GM18907 (cell line): ENCODE measurements around the gene TPSG1.
"Not testable (repeated sequence)": the region's sequence is repeated elsewhere in the genome, so short reads cannot be mapped to it uniquely, and the experiment has no call there.

ENCODE experiments used
- ATAC-seq: cut with Tn5 transposase; IDR thresholded peaks from one replicate; pipeline ENCODE4 v1.9.1; 2021; ENCODE audit warnings: mild to moderate bottlenecking, moderate library complexity; ENCODE audit not compliant: unreplicated experiment

The TPSG1 gene

GRCh38 chr16:1232049-1232748 is 7.1 kb upstream of the TPSG1 start:
- ATAC-seq, result not testable (repeated sequence)

- not testable (repeated sequence) for ATAC-seq
Measured at GRCh38 chr16:1231301-1231700, 6.2 kb upstream of the TPSG1 start.

DNA sequence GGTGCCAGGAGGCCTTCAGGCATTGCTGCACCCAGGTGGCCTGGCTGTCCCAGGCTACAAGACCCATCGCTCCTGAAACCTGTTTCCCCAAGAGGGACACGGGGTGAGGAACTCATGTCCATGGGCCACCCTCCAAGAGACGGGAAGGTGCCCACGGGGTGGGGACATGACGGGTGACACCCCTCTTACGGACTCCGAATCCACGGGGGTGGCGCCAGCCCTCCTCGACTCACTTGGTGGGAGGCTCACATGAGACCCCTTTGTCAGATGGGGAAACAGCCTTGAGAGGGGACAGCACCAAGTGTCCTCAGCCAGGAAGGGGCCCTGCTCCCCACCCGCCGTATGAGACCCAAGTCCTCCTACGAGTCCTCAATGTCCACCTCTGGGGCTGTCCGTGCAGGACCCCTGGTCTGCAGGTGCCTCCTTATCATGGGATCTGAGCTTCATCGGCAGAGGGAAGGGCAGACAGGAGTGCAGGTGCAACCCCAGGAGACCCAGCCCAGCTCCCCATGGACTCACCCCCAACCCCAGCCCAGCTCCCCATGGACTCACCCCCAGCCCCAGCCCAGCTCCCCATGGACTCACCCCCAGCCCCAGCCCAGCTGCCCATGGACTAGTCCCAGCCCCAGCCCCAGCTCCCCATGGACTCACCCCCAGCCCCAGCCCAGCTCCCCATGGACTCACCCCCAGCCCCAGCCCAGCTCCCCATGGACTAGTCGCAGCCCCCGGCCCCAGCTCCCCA is 5.6 kb upstream of the TPSG1 start:
- ATAC-seq, result not testable (repeated sequence)

- not testable (repeated sequence) for ATAC-seq
Measured at GRCh38 chr16:1230084-1230470, 5.0 kb upstream of the TPSG1 start, which contains the start of gene TPSB2. TSS of gene TPSB2 (minus strand) at chr16:1230184. CDS start at chr16:1229951, 233 bp downstream.

DNA sequence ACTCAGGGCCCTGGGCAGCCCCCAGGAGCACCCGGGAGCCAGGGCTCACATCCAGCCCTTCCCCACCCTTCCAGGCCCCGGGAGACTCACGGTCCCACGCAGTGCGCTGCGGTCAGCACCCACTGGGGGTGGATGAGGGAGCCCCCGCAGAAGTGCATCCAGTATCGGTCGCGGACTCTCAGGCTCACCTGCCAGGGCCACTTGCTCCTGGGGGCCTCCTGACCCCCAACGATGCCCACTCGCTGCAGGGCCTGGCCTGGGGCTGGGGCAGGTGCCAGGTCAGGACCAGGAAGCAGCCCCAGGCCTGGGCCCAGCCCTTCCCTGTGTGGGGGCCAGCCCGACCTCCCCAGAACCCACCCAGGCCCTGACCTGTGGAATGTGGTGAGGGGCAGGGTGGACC is 4.4 kb upstream of the TPSG1 start:
- ATAC-seq, result not testable (repeated sequence)

GRCh38 chr16:1228227-1228626 is 3.2 kb upstream of the TPSG1 start:
- ATAC-seq, result not testable (repeated sequence)

DNA sequence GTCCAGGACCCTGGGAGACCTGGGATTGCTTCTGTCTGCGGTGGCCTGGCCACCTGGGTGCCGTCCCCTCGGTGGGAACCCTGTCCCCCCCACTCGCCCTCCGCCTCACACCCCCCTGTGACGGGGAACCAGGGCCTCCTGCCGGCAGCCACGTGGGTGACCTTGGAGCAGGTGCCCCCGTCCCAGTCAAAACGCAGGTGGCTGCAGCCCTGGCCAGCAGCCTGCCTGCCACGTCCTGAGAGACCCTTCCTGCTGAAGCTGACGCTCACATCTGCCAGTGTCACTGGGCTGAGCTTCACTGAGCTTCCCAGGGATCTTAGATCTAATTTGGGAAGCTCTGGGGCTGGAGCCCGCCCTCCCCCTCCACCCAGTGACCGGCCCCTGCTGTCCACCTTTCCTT is 1.6 kb upstream of the TPSG1 start:
- ATAC-seq, result not testable (repeated sequence)

- not testable (repeated sequence) for ATAC-seq
Measured at GRCh38 chr16:1225728-1226311, 752 bp upstream of the TPSG1 start.

DNA sequence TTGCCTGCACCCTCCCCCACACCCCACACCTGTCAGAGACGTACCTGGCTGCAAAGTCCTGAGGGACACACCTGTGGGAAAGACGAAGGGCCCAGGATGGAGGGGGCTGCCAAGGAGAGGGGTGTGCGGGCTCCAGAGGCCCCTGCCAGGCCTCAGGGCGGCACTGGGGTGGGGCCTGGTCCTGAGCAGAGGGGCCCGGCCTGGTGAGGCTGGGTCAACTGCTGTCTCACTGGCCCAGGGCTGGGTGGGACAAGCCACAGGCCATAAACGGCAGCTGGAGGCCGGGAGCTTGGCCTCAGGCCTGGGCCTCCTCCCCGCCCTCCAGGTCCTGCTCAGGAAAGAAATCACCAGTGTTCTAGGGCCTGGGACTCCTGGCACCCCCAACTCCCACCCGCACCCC is 510 bp downstream of the TPSG1 start:
- ATAC-seq, result no peak

- no peak for ATAC-seq
Measured at GRCh38 chr16:1223355-1224214, 1.5 kb downstream of the TPSG1 start.

DNA sequence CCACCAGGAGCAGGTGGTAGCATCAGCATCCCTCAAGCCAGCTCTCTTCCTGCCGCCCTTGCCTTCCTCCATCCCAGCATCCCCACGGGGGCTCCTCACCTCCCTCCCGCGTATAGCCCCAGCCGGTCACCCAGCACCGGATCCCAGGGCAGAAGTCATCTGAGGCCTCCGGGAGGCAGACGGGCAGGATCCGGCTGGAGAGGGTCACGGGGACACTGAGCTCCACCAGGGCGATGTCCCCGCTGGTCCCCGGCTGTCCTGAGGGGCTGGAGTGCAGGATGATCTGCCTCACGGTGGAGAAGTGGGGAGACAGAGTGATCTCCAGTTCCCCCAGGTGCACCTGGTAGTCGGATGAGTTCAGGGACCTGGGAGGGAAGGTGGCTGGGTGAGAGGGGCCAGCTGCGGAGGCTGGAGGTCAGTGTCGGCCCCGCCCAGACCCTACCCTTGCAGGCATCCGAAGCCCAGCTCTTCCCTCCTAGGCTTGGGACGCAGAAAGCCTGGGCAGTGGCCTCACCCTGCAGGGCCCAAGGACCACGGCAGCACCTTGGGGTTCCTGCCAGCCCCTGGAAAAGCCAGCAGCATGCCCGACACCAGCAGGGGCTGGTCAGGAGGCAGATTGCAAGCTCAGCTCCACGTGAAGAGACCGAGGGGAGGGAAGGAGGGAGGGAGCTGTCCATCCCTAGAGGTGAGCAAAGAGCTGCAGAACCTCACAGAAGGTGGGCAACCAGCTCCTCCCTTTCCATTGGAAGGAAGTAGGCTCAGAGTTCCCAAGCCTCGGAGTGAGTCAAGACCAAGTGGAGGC is 2.3 kb downstream of the TPSG1 start:
- no peak for ATAC-seq

DNA sequence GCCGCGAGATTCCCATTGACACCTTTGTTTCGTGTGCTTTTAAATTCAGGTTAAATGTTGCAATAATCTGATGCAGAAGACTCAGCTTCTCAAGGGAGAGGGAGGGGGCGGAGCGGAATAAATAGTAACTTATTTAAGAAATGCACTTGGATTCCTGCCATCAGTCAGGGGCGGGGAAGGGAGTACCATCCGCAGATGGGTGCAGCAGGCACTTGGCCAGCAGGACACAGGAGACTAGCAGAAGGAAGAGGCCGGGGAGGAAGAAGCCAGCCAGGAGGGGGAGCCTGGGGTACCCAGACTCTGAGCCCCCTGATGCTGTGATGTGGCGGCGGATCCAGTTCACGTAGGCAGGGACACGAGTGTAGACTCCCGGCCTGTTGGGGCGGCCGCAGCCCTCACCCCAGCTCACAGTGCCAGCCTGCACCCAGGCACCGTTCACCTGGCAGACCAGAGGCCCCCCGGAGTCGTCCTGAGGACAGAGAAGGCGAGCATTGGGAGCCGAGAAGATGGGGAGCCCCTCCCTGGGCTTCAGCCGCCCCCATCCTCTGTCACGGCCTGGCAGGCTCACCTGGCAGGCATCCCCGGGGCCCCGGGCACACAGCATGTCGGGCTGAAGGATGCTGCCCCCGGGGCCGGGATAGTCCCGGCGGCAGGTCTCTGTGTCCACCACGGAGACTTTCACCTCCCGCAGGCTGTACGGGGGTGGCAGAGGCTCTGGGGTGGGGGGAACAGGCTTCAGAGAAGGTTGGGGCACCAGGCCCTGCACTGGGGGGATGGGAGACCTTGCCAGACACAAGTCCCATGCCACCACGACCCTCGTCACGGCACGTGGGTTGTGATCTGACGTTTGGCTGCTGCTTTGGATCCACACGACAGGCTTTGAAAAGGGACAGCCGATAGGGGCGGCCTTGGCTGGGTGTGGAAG is 3.2 kb downstream of the TPSG1 start:
- no peak for ATAC-seq

DNA sequence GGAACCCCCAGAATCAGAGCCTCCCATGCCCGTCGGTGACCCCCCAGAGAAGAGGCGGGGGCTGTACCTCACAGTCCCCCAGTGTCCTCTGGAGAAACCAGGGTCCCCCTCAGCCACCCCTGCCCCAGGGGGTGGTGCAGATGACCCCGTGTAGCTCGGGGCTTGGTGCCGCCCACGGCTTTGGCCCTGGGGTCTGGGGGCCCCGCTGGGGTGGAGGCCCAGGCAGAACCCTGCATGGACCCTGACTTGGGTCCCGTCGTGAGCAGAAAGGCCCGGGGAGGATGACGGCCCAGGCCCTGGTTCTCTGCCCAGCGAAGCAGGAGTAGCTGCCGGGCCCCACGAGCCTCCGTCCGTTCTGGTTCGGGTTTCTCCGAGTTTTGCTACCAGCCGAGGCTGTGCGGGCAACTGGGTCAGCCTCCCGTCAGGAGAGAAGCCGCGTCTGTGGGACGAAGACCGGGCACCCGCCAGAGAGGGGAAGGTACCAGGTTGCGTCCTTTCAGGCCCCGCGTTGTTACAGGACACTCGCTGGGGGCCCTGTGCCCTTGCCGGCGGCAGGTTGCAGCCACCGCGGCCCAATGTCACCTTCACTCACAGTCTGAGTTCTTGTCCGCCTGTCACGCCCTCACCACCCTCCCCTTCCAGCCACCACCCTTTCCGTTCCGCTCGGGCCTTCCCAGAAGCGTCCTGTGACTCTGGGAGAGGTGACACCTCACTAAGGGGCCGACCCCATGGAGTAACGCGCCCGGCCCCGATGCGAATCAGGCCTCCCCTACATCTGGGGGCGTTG is 4.0 kb downstream of the TPSG1 start:
- no peak for ATAC-seq

DNA sequence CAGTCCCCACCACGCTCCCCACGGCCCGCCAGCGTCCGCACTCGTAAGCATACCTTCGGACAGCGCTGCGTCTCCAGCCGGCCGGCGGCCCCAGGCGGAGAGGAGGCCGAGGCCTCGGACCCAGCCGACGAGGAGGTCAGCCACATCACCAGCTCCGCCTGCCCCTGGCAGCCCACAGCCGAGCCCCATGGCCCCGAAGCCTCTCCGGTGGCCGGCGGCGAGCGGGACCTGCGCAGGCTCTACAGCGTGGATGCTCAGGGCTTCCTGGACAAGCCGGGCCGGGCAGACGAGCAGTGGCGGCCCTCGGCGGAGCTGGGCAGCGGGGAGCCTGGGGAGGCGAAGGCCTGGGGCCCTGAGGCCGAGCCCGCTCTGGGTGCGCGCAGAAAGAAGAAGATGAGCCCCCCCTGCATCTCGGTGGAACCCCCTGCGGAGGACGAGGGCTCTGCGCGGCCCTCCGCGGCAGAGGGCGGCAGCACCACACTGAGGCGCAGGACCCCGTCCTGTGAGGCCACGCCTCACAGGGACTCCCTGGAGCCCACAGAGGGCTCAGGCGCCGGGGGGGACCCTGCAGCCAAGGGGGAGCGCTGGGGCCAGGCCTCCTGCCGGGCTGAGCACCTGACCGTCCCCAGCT is 4.9 kb downstream of the TPSG1 start:
- no peak for ATAC-seq

DNA sequence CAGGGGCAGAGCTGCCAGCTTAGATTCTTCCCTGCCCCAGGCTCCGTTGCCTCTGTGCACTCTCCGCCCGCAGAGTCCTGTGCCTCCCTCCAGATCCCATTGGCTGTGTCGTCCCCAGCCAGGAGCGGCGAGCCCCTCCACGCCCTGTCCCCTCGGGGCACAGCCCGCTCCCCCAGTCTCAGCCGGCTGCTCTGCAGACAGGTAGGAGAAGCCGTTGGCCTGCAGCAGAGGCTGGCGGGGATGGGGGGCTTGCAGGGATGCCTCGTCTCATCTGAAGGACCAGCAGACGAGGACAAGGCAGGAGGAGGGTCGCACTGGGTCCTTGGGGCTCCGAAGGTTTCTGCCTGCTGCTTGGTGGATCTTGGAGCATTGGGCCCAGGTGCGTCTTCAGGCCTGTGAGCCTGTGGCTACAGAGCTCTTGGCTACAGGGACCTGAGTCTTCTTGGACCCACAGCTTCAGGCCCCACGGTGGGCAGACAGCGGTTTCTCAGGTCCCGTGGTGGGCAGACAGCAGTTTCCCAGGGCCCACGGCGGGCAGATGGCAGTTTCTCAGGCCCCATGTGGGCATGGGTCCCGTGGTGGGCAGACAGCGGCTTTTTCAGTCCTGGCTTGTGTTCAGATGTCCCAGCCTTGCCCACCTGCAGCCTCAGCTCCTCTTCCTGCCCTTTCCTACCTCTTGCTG is 6.0 kb downstream of the TPSG1 start:
- no peak for ATAC-seq

GRCh38 chr16:1218061-1218929 is 6.8 kb downstream of the TPSG1 start:
- no peak for ATAC-seq
